H1 (cell line): ENCODE results near the gene APLP1. TPM values are rescaled to one million over a fixed set of nuclear protein-coding genes. Genes with fewer than 3 reads are reported as not detected.

Experiments
- SAP30 ChIP-seq: fragments of 300-600 bp; sonication (generic); IDR thresholded peaks from 2 replicates; pipeline ENCODE4 v1.7.1; 2012; ENCODE audit warnings: low read length, moderate library complexity, mild to moderate bottlenecking, inconsistent platforms; ENCODE audit not compliant: insufficient read depth, insufficient replicate concordance
- TAF1 ChIP-seq: IDR thresholded peaks from 2 replicates; pipeline ENCODE4 v1.6.1; 2011; ENCODE audit warnings: mild to moderate bottlenecking, low read depth, low read length
- polyA plus RNA-seq, 7 experiments: library from polyadenylated mRNA; depleted of rRNA in 3 of 7; stranded (reverse) in 5 of 7; unstranded in 2 of 7; fragments of >200 nt in 5 of 7; fragments of 200-250 nt in 2 of 7; gene quantifications; 1 replicate in 5 of 7; 2 replicates in 1 of 7; 4 replicates in 1 of 7; pipeline versions ENCODE4 v1.2.1 to v1.2.3, GENCODE V29; 2011 to 2013; ENCODE audit warnings: missing spikeins in 2 of 7, mixed read lengths in 2 of 7
- total RNA-seq: library from RNA; stranded (reverse); fragmentation: NEBNext Ultra II Directional; extraction: Animal tissue kit (Norgen Biotek cat#: 25700); gene quantifications from 2 replicates; pipeline ENCODE4 v1.2.1, GENCODE V29; 2021
- TF ChIP-seq, protein P1 (sequence below), 3 experiments: IDR thresholded peaks; 1 replicate in 2 of 3; 2 replicates in 1 of 3; pipeline versions ENCODE4 v1.5.1 to v1.6.1; 2011; ENCODE audit warnings: low read length in 3 of 3, mild to moderate bottlenecking in 3 of 3, inconsistent platforms in 2 of 3, low read depth in 1 of 3, moderate library complexity in 1 of 3; ENCODE audit not compliant: insufficient read depth in 1 of 3; ENCODE audit errors: control extremely low read depth in 1 of 3

Gene APLP1
- total and polyA plus RNA-seq, 2 of the 8 experiments (the other 6 are each of a cell fraction or from before 2014, with no cell fraction given) = 19.9 to 22.0 TPM

DNA sequence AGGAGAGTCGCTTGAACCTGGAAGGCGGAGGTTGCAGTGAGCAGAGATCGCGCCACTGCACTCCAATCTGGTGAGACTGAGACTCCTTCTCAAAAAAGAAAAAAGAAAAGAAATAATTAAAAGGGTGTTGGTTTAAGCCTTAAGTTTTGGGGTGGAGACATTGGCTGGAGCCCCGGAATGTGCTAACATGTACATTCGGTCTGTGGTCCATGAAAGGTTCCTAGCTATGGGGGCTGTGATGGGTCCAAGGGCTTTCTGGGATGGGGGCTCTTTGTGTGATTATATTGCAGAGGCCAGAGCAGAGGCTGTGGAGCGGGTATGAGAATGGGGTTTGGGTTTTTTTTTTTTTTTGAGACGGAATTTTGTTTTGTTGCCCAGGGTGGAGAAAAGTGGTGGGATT, 17.5 kb downstream of the APLP1 start (continued):
- TF ChIP-seq, protein P1, sequence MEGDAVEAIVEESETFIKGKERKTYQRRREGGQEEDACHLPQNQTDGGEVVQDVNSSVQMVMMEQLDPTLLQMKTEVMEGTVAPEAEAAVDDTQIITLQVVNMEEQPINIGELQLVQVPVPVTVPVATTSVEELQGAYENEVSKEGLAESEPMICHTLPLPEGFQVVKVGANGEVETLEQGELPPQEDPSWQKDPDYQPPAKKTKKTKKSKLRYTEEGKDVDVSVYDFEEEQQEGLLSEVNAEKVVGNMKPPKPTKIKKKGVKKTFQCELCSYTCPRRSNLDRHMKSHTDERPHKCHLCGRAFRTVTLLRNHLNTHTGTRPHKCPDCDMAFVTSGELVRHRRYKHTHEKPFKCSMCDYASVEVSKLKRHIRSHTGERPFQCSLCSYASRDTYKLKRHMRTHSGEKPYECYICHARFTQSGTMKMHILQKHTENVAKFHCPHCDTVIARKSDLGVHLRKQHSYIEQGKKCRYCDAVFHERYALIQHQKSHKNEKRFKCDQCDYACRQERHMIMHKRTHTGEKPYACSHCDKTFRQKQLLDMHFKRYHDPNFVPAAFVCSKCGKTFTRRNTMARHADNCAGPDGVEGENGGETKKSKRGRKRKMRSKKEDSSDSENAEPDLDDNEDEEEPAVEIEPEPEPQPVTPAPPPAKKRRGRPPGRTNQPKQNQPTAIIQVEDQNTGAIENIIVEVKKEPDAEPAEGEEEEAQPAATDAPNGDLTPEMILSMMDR (IDR thresholded peaks at IDR 0.05; ENCODE audit: control extremely low read depth in 1 of 3, insufficient read depth in 1 of 3, low read depth in 1 of 3, low read length in 3 of 3) = no peak
- no peak for TF ChIP-seq SAP30
- TF ChIP-seq TAF1 = no peak
